ENCODE data around the gene PPP1R12A.

Gene PPP1R12A

DNA sequence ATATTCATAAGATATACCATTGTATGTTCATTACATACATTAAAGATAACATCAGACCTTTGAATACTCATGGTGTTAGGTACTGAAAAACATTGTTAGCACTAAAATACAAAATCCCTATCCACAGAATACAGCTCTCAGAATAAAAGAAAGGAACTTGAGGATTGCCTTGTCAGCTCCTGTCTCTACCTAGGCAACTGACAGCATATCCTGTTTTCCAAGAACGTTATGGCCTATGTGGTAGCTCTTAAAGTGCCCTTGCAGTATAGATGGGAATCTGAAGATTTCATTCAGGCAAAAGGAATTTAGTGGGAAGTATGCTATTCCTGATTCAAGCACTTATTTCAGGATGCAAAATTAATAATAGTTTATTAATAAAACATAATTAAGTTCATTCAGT is 1.8 kb upstream of the PPP1R12A start:
- no peak for DNase-seq (ENCODE audit: low read depth in 1 of 2, low spot score in 1 of 2)

GRCh38 chr12:79935624-79936345 is 888 bp upstream of the PPP1R12A start:
- DNase-seq (ENCODE audit: low read depth in 1 of 2, low spot score in 1 of 2) = no peak

- DNase-seq (ENCODE audit: low read depth in 1 of 2, low spot score in 1 of 2) = peak; percentile 13 to 30
Measured at GRCh38 chr12:79934281-79935020, 446 bp downstream of the PPP1R12A start.

DNA sequence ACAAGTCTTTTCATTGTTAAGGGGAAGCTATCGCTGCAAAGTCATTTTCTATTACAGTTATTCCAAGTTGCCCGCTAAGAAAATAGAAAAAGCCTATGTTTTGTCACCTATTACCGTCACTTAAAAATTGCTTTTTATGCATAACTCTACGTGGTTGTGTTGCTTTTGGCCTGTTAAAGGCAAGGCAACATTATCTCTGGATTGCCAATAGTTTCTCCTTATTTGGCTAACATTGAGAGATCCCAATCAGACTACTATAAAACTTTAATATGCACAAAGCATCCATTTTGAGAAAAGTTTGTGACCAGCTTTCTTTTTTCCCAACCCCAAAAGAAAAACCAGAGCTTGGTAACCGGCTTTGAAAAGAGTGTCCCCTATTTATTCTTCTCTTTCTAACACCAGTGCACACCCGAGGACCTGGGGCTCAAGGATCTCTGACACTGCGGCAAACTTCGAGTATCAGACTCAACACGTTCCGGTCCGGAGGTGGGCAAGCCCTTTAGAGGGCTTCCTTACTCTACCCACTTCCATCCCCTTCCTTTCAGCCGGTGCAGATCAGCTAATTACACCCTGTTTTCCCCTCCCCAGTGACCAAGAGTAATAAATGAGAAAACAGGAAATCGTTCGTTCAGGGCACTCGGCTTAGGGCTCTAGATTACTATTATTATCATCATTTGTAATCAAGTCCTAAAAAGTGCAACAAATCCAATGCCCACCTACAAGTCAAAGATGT is 1.2 kb downstream of the PPP1R12A start:
- no peak for DNase-seq (ENCODE audit: low read depth in 1 of 2, low spot score in 1 of 2)

DNA sequence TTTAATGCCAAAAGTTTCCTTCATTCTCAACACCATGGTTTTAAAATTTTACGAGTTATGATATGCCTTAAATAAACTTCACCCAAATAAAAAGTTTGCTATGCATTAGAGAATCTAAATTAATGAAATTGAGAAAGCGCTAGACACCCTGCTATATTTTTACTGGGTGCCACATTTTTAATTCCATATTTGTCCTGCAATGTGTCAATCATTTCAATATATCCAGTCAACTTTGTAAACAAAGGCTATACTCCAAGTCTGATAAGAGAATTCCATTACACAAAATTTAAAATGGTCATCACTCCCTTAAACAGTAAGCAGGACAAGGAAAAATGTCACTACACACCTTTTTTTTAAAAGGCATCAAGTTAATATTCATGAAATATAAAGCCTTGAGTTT is 1.9 kb downstream of the PPP1R12A start:
- no peak for DNase-seq (ENCODE audit: low read depth in 1 of 2, low spot score in 1 of 2)

GRCh38 chr12:79932357-79932756 is 2.5 kb downstream of the PPP1R12A start:
- DNase-seq (ENCODE audit: low read depth in 1 of 2, low spot score in 1 of 2) = no peak

- DNase-seq (ENCODE audit: low read depth in 1 of 2, low spot score in 1 of 2) = no peak
Measured at GRCh38 chr12:79929065-79929464, 5.8 kb downstream of the PPP1R12A start.

DNA sequence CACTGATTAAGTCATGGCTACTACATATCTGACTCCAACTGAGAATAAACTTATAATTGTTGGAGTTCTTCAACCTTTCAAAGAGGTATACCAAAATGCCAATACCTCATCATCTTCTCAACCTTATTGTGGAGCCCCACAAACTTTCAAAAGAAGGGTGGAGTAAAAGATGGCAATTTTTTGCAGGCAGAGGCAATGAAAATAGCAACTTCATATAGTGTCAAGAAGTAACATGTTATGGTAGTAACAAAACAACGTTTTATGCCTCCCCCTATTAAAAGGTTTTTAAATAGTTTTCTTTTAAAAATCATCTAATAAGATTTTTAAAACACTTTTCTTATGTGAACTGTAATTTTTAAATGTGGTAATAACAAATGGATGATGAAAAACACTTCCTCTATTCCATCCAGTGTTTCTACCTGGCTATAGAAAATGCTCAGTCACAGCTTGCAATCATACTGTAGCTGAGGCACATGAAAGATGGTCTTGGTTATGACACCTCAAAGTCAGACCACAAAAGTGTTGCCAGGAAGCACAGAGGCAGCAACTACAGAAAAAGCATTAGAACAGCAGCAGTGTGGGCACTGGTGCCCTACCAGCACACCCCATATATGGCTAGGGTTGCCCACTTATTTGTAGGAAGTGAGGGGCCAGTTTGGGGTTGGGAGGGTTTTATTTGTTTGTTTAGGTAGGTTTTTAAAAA is 7.0 kb downstream of the PPP1R12A start:
- peak in 1 of 2 donors; percentile 15 for DNase-seq (ENCODE audit: low read depth in 1 of 2, low spot score in 1 of 2)

DNA sequence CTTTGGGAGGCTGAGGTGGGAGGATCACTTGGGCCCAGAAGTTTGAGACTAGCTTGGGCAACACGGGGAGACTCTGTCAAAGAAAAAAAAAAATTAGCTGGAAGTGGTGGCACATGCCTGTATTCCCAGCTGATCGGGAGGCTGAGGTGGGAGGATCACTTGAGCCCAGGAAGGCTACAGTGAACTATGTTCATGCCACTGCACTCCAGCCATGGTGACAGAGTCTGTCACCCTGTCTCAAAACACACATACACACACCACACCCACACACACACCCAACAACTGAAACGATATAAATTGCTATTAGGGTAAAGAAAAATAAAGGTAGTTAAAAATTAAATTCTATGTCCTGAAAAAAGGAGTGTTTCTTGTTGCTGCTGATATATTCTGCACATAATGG is 7.9 kb downstream of the PPP1R12A start:
- no peak for DNase-seq (ENCODE audit: low read depth in 1 of 2, low spot score in 1 of 2)

DNA sequence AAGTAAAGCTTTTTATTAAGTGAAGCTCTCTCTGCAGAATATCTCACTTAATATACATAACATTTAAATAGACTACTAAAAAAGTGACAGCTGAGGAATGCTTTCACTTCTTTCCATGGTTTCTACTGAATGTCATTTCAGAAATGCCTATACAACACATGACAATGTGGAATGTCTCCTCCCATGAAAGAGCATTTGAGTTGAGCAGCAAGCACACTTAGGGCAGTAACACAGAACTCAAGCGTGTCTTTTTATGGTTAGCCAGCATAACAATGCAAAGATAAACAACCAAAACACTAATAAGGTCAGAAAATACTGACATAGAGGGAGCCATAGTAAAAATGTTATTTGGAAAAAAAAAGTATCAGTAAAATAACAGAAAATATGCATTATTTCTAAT is 9.4 kb downstream of the PPP1R12A start:
- DNase-seq (ENCODE audit: low read depth in 1 of 2, low spot score in 1 of 2) = no peak

- no peak for DNase-seq (ENCODE audit: low read depth in 1 of 2, low spot score in 1 of 2)
Measured at GRCh38 chr12:79921786-79922185, 13.1 kb downstream of the PPP1R12A start.

DNA sequence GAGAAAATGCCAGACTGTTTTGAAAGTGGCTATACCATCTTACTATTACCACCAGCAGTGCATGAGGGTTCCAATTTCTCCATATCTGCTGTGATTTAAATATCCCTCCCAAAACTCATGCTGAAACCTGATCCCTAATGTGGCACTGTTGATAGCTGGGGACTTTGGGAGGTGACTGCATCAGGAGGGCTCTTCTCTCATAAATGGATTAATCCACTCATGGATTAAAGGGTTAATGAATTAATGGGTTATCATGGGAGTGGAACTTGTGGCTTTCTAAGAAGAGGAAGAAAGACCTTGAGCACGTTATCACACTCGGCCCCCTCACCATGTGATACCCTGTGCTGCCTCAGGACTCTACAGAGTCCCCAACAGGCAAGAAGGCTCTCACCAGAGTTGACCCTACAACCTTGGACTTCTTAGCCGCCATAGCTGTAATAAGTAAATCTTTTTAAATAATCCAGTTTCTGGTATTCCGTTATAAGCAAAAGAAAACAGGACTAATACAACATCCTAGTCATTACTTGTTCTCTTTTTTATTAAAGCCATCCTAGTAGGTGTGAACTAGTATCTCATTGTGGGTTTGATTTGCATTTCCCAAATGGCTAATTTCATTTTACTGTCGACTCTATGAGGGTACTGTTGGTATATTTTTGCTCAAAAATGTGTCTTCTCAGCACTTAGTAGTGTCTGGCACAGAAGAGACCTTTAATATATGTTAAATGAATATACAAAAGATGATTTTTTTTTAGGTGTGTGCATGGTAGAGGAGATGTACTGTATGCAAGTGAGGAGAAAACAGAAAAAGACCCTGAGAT is 14.3 kb downstream of the PPP1R12A start:
- DNase-seq (ENCODE audit: low read depth in 1 of 2, low spot score in 1 of 2) = no peak

- DNase-seq (ENCODE audit: low read depth in 1 of 2, low spot score in 1 of 2) = no peak
Measured at GRCh38 chr12:79919762-79920161, 15.1 kb downstream of the PPP1R12A start.

GRCh38 chr12:79916826-79917225 is 18.1 kb downstream of the PPP1R12A start:
- DNase-seq (ENCODE audit: low read depth in 1 of 2, low spot score in 1 of 2) = no peak

- no peak for DNase-seq (ENCODE audit: low read depth in 1 of 2, low spot score in 1 of 2)
Measured at GRCh38 chr12:79911889-79912656, 22.8 kb downstream of the PPP1R12A start.

- DNase-seq (ENCODE audit: low read depth in 1 of 2, low spot score in 1 of 2) = no peak
Measured at GRCh38 chr12:79908366-79908765, 26.5 kb downstream of the PPP1R12A start.

GRCh38 chr12:79901506-79901905 is 33.4 kb downstream of the PPP1R12A start:
- DNase-seq (ENCODE audit: low read depth in 1 of 2, low spot score in 1 of 2) = no peak

GRCh38 chr12:79900951-79901350 is 33.9 kb downstream of the PPP1R12A start:
- no peak for DNase-seq (ENCODE audit: low read depth in 1 of 2, low spot score in 1 of 2)

GRCh38 chr12:79900199-79900598 is 34.7 kb downstream of the PPP1R12A start:
- no peak for DNase-seq (ENCODE audit: low read depth in 1 of 2, low spot score in 1 of 2)

GRCh38 chr12:79897617-79898016 is 37.3 kb downstream of the PPP1R12A start:
- DNase-seq (ENCODE audit: low read depth in 1 of 2, low spot score in 1 of 2) = no peak

Data from stimulated activated CD4-positive, alpha-beta T cell treated with anti-CD3 and anti-CD28 coated beads, Interleukin-15, amount 100 ng/mL, for 1 hour (primary cell).